Activated naive CD4-positive, alpha-beta T cell treated with anti-CD3 and anti-CD28 coated beads for 36 hours (primary cell): ENCODE measurements around the gene NCKAP5. TPM values are rescaled to one million over a fixed set of nuclear protein-coding genes. Genes with fewer than 3 reads are reported as not detected.

Experiments used
- CTCF ChIA-PET: fragments of 350-600 bp; sonication (Branson Sonifier 250); formaldehyde crosslinking; loops from one replicate; lab custom pipeline; 2021; ENCODE audit warnings: antibody characterized with exemption; lab: Charles Lee
- DNase-seq: peaks from one replicate; pipeline ENCODE4 v3.0.0-alpha.2; 2020
- H3K27ac Mint-ChIP-seq: one replicate; pipeline ENCODE4 v1.8.0; 2021; ENCODE audit warnings: mild to moderate bottlenecking, mixed read lengths
- H3K27me3 Mint-ChIP-seq: one replicate; pipeline ENCODE4 v1.8.0; 2021; ENCODE audit warnings: low read depth, mixed read lengths
- H3K36me3 Mint-ChIP-seq: one replicate; pipeline ENCODE4 v1.8.0; 2021; ENCODE audit warnings: low read depth, mixed read lengths
- H3K4me1 Mint-ChIP-seq: one replicate; pipeline ENCODE4 v1.8.0; 2021; ENCODE audit warnings: low read depth, mixed read lengths
- H3K4me3 Mint-ChIP-seq: one replicate; pipeline ENCODE4 v1.8.0; 2021; ENCODE audit warnings: mild to moderate bottlenecking, moderate library complexity, mixed read lengths
- H3K9me3 Mint-ChIP-seq: one replicate; pipeline ENCODE4 v1.8.0; 2021; ENCODE audit warnings: mixed read lengths
- intact Hi-C: fragments of 100-400 bp; cut with micrococcal nuclease; formaldehyde crosslinking; loops from one replicate; pipeline ENCODE4 v1.15.1; 2023
- total RNA-seq, 2 experiments: library from RNA; stranded (reverse); gene quantifications; one replicate each; pipeline ENCODE4 v1.2.3, GENCODE V29; 2021

NCKAP5 gene
- total RNA-seq, 2 experiments from 2014 or later = not detected

GRCh38 chr2:133437492-133437891 lies 130.8 kb downstream of the NCKAP5 start:
- no peaks in the 10 kb centered on the region for H3K36me3 Mint-ChIP-seq
- intact Hi-C loops = no loop called here
- H3K27ac Mint-ChIP-seq = no peak overlapping the region
- no peaks in the 10 kb centered on the region for H3K4me1 Mint-ChIP-seq
- DNase-seq = no peak
- CTCF ChIA-PET = no interaction called here
- no peak overlapping the region for H3K4me3 Mint-ChIP-seq
- no peaks in the 10 kb centered on the region for H3K9me3 Mint-ChIP-seq
- no peaks in the 10 kb centered on the region for H3K27me3 Mint-ChIP-seq

DNA sequence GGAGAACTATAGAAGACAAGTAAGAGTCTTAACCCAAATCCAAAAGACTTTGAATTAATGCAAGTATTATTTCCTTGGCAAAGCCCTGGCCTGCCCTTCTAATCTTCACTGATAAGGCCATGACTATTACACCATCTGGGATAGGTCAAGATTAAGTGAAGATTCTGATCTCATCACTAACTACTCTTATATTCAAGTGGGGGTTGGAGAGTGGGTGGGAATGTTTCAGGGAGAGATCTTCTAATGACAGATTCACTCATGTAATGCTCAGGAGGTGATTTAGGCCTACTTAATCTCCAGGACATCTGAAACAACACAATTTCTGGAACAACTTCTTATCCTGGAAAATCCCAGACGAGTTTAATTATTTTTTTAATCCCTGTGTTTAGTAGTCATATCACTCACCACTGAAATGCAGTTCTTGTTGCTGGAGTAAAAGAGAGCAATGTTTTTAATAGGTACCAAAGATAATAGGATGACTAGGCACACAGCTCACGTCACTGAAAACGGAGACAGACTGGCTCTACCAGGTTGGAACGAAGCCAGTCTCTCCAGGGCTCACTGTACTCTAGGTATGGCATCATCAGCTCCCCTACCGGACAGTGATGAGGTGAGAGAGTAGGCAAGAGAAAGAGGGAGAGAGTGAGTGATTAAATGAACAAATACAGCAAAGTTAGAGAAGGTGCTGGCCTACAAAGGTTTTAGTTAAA lies 133.1 kb downstream of the NCKAP5 start:
- no peaks in the 10 kb centered on the region for H3K4me1 Mint-ChIP-seq
- intact Hi-C loops = no loop called here
- no peaks in the 10 kb centered on the region for H3K36me3 Mint-ChIP-seq
- no peaks in the 10 kb centered on the region for H3K9me3 Mint-ChIP-seq
- CTCF ChIA-PET = no interaction called here
- no peak overlapping the region for H3K27ac Mint-ChIP-seq
- H3K27me3 Mint-ChIP-seq = no peaks in the 10 kb centered on the region
- no peak for DNase-seq
- H3K4me3 Mint-ChIP-seq = no peak overlapping the region

GRCh38 chr2:133433455-133434451 lies 134.5 kb downstream of the NCKAP5 start:
- no peaks in the 10 kb centered on the region for H3K9me3 Mint-ChIP-seq
- no peak overlapping the region for H3K27ac Mint-ChIP-seq
- H3K4me1 Mint-ChIP-seq = no peaks in the 10 kb centered on the region
- DNase-seq = no peak
- no peaks in the 10 kb centered on the region for H3K27me3 Mint-ChIP-seq
- H3K4me3 Mint-ChIP-seq = no peak overlapping the region
- intact Hi-C loops = no loop called here
- CTCF ChIA-PET = no interaction called here
- H3K36me3 Mint-ChIP-seq = no peaks in the 10 kb centered on the region

- no peak for DNase-seq
- Mint-ChIP-seq H3K27me3 (no peaks in the 10 kb centered on the region), H3K4me1 (no peaks in the 10 kb centered on the region), H3K27ac (no peak overlapping the region), H3K9me3 (no peaks in the 10 kb centered on the region), H3K4me3 (no peak overlapping the region), H3K36me3 (no peaks in the 10 kb centered on the region)
- CTCF ChIA-PET = no interaction called here
- intact Hi-C loops = no loop called here
Measured at GRCh38 chr2:133432778-133433177, 135.5 kb downstream of the NCKAP5 start.

- no peaks in the 10 kb centered on the region for H3K4me1 Mint-ChIP-seq
- no peak overlapping the region for H3K27ac Mint-ChIP-seq
- no peaks in the 10 kb centered on the region for H3K27me3 Mint-ChIP-seq
- no peak for DNase-seq
- CTCF ChIA-PET = no interaction called here
- no peaks in the 10 kb centered on the region for H3K36me3 Mint-ChIP-seq
- H3K4me3 Mint-ChIP-seq = no peak overlapping the region
- H3K9me3 Mint-ChIP-seq = no peaks in the 10 kb centered on the region
- intact Hi-C loops = no loop called here
Measured at GRCh38 chr2:133431289-133431688, 137.0 kb downstream of the NCKAP5 start.

- Mint-ChIP-seq H3K27ac (no peak overlapping the region), H3K9me3 (no peaks in the 10 kb centered on the region), H3K4me3 (no peak overlapping the region), H3K36me3 (no peaks in the 10 kb centered on the region), H3K27me3 (no peaks in the 10 kb centered on the region), H3K4me1 (no peaks in the 10 kb centered on the region)
- CTCF ChIA-PET = no interaction called here
- DNase-seq = no peak
- intact Hi-C loops = no loop called here
Measured at GRCh38 chr2:133426791-133427190, 141.5 kb downstream of the NCKAP5 start.

GRCh38 chr2:133425612-133426011 lies 142.7 kb downstream of the NCKAP5 start:
- Mint-ChIP-seq H3K9me3 (no peaks in the 10 kb centered on the region), H3K36me3 (no peaks in the 10 kb centered on the region), H3K27ac (no peak overlapping the region), H3K4me1 (no peaks in the 10 kb centered on the region), H3K4me3 (no peak overlapping the region), H3K27me3 (no peaks in the 10 kb centered on the region)
- intact Hi-C loops = no loop called here
- no peak for DNase-seq
- CTCF ChIA-PET = no interaction called here

DNA sequence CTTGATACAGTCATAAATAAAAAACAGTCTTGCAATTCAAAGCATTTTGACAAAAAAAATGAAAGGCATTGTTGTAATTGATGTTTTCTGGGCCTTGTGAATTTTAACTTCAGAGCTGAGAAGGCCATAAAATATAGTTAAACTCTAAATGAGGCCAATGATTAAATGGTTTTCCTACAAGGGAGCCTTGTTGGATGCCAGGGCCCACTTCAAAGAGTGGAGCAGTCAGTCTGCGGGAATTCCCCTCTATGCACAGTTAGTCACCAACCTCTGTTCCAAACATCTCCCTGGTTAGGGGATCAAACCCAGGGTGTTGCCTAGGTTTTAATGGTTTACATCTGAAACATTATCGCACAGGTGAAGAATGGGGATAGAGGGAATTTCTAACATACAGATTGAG lies 143.4 kb downstream of the NCKAP5 start:
- Mint-ChIP-seq H3K27me3 (no peaks in the 10 kb centered on the region), H3K4me3 (no peak overlapping the region), H3K4me1 (no peaks in the 10 kb centered on the region), H3K36me3 (no peaks in the 10 kb centered on the region), H3K9me3 (no peaks in the 10 kb centered on the region), H3K27ac (no peak overlapping the region)
- no peak for DNase-seq
- CTCF ChIA-PET = no interaction called here
- intact Hi-C loops = no loop called here

- Mint-ChIP-seq H3K27me3 (no peaks in the 10 kb centered on the region), H3K27ac (no peak overlapping the region), H3K9me3 (no peaks in the 10 kb centered on the region), H3K36me3 (no peaks in the 10 kb centered on the region), H3K4me3 (no peak overlapping the region), H3K4me1 (no peaks in the 10 kb centered on the region)
- CTCF ChIA-PET = no interaction called here
- no peak for DNase-seq
- intact Hi-C loops = no loop called here
Measured at GRCh38 chr2:133422931-133423351, 145.3 kb downstream of the NCKAP5 start.

DNA sequence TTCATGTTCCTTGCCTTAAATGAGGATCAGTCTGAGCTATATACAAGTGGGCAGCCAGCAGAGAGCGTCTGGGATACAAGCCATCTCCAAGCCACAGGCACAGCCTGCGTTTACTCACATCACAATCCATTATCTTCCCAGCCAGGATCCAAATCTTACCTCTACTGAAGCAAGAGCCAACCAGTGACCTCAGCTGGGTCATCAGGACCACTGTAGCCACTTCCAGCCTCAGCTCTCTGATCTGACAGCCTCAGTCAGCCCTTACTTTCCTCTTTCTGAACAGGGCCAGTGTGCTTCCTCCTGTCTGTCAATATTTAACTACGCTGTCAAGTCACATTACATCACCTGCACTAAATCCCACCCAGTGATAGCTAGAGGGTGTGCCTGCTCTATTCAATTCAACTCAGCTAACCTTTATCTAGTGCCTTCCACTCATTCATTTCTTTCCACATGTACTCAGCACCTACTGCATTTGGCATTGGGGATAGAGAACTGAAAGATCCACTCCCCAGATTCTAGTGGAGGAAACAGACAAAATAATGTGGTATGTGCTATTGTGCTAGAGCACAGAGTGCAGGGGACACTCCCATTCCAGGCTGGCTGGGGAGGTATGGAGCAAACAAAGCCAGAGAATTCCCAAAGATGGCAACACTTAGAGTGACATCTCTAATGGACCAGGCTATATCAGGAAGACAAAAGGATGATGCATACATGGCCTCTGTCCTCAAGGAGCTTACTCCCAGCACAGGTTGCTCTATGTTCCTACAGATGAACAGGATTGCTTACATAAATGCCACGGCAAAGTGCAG lies 146.5 kb downstream of the NCKAP5 start:
- Mint-ChIP-seq H3K27me3 (no peaks in the 10 kb centered on the region), H3K4me1 (no peaks in the 10 kb centered on the region), H3K36me3 (no peaks in the 10 kb centered on the region), H3K27ac (no peak overlapping the region), H3K9me3 (no peaks in the 10 kb centered on the region), H3K4me3 (no peak overlapping the region)
- no peak for DNase-seq
- CTCF ChIA-PET = no interaction called here
- intact Hi-C loops = no loop called here

DNA sequence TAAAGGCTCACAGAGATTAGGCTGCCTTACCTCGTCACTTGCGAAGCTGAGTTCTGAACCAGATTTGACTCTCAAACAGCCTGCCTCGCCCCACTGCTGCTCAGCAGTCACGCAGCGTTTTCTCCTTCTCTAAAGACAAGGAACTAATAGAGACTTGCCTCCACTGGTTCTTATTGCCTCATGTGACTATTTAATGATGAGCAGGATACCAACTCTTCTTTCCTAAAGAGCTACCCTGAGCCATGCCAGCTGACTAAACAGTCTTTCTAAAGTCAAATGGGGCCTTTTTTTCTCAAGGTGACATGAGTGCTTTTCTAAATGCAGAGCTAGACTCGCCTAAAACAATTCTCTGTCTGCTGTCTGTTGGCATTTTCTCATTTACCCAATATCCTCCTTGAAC lies 147.5 kb downstream of the NCKAP5 start:
- intact Hi-C loops = no loop called here
- DNase-seq = no peak
- H3K27me3 Mint-ChIP-seq = no peaks in the 10 kb centered on the region
- no peaks in the 10 kb centered on the region for H3K9me3 Mint-ChIP-seq
- H3K4me3 Mint-ChIP-seq = no peak overlapping the region
- H3K4me1 Mint-ChIP-seq = no peaks in the 10 kb centered on the region
- CTCF ChIA-PET = no interaction called here
- H3K36me3 Mint-ChIP-seq = no peaks in the 10 kb centered on the region
- no peak overlapping the region for H3K27ac Mint-ChIP-seq

DNA sequence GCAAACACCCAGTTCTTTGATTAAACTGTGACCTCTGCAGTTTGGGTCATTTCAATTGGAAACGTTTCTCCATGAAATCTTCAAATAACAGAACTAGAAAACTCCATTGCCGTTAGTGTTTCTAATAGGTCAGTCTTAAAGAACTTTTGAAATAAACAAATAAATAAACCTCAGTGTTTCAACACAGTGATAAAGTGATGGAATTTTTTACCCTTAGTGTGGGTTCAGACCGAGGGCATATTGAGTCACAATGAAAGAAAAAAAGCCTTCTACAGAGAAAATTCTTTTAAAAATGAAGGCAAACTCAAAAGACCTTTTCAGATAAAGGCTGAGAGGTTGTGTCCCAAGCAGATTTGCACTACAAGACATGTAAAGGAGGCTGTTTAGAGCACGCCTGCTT lies 149.6 kb downstream of the NCKAP5 start:
- no peak for DNase-seq
- no peaks in the 10 kb centered on the region for H3K4me1 Mint-ChIP-seq
- H3K36me3 Mint-ChIP-seq = no peaks in the 10 kb centered on the region
- H3K4me3 Mint-ChIP-seq = no peak overlapping the region
- no peaks in the 10 kb centered on the region for H3K9me3 Mint-ChIP-seq
- CTCF ChIA-PET = no interaction called here
- no peak overlapping the region for H3K27ac Mint-ChIP-seq
- intact Hi-C loops = no loop called here
- no peaks in the 10 kb centered on the region for H3K27me3 Mint-ChIP-seq
